ENCODE measurements around the gene MBD1.
A peak's percentile ranks its signal among the peaks of the same experiment; 100 is the strongest.
"Not testable (repeated sequence)": the region's sequence is repeated elsewhere in the genome, so short reads cannot be mapped to it uniquely, and the experiment has no call there.

Gene MBD1

GRCh38 chr18:50273203-50274043 is 7.9 kb downstream of the MBD1 start:
- DNase-seq (ENCODE audit: low read depth): no peak

DNA sequence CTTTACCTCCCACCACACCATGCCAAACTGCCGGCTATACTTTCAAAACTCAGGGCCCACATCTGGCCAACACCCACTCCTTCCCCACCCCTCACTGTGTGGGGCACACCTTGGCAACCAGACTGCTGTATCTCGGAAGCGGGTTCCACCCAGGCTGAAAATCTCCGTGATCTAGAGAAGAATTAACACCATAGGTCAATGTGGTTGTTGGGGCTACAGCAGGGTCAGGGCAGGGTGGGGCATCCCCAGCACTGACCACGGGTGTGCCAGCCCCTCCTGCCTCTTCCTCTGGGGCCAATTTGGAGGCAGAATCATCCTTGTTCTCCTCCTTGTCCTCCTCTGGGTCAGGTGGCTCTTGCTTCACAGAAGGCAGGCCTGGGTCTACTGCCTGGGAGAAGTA is 8.8 kb downstream of the MBD1 start:
- DNase-seq (ENCODE audit: low read depth): no peak

DNA sequence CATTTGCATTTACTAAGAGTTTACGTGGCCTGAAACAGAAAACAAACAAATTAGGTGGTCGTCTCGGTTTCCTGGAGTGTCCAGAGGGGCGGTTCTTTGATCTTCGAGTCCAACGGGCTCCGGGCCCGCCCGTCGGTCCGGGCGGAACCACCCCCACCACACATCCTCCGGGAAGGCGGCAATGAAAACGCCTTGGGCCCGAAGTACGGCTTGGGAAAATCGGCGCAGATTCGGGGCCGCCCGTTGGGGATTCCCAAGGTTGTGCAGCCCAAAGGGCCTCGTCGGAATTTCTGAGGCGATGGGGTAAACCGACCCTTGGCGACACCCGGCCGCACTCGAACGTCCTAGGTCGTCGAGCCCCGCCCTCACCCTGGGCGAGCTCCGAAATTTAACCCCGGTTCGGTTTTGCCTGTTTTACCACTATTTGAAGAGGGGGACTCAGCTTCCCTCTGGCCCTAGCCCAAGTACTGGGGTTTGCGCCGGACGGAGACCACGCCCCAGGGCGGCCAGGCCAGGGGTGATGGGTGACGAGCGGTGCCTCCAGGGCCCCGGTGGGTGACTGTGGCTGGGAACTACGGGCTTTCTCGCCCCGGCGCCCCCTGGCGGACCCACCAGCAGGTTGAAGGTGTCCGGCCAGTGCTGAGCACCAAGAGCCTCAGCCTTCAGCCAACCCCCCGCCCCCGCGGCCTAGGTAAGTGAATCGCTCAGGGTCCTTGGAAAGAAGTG is 13.1 kb downstream of the MBD1 start:
- DNase-seq (ENCODE audit: low read depth): peak; percentile 72

DNA sequence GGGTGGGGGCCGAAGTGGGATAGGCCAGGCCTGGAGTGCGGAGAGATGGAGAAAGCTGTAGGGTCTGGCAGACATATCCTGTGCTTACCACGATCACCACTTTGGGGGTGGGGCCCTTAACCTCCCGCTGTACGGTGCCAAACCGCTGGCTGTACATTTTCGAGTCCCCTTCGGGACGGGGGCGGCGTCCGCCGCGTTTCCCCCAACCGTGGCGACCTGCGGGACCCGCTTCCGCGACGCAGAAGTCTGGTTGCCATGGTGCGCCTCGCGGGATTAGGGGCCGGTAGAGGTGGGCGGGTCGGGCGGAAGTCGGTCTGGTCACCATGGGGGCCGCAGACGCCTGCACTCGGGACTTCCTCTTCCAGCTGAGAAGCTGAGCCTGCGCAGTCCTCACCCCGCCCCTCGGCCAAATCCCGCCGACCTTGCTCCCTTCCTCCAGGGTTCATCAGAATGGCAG is 15.0 kb downstream of the MBD1 start, which contains the start of gene CFAP53:
CFAP53 (minus strand) TSS at position 248 of the 457 bp plus-strand sequence; CDS start at position 157, 91 bp downstream.
- peak; percentile 78 for DNase-seq (ENCODE audit: low read depth)

DNA sequence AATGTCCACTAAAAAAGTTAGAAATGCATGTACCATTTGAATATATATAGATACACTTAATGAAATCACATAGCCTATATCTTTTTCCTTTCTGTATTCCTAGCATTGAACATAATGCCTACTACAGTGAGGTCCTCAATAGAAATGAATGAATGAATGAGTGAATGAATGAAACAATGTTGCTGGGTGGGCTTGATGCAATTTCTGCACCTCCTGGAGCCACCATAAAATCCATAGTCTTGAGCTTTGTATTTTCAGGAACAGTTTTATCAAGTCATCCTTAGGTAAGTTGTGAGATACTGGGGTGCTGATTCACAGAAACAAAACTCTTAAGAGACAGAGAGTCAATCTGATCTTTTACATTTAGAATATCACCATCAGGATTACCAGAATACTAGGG is 18.3 kb downstream of the MBD1 start:
- DNase-seq (ENCODE audit: low read depth): no peak

- no peak for DNase-seq (ENCODE audit: low read depth)
These were observed 30.4 kb downstream of the MBD1 start for GRCh38 chr18:50250935-50251334.

- DNase-seq (ENCODE audit: low read depth): no peak
These were observed 31.7 kb downstream of the MBD1 start for GRCh38 chr18:50249576-50249975.

- no peak for DNase-seq (ENCODE audit: low read depth)
These were observed 33.8 kb downstream of the MBD1 start for GRCh38 chr18:50247561-50247960.

GRCh38 chr18:50241768-50242167 is 39.6 kb downstream of the MBD1 start:
- DNase-seq (ENCODE audit: low read depth): not testable (repeated sequence)

GRCh38 chr18:50240080-50240563 is 41.2 kb downstream of the MBD1 start:
- DNase-seq (ENCODE audit: low read depth): no peak

DNA sequence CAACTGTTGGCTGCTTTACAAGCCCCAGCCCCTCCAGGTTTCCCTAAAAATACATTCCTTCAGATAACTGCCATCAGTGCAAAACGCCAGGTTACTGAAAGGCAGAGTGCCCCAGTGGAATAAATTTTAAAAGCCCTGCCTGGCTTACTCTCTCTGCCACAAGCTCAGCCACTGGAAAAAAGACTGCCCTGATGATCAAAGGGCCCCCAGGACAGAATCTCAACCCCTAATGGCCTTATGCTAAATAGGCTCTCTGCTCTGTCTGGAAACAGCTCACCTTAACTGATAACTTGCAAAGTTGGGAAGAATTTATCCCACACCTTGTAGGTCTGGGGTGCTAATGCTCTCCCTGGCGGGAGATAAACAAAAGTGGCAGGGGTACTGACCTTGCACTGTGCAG is 48.9 kb downstream of the MBD1 start:
- DNase-seq (ENCODE audit: low read depth): no peak

GRCh38 chr18:50231621-50232020 is 49.7 kb downstream of the MBD1 start:
- DNase-seq (ENCODE audit: low read depth): no peak

DNA sequence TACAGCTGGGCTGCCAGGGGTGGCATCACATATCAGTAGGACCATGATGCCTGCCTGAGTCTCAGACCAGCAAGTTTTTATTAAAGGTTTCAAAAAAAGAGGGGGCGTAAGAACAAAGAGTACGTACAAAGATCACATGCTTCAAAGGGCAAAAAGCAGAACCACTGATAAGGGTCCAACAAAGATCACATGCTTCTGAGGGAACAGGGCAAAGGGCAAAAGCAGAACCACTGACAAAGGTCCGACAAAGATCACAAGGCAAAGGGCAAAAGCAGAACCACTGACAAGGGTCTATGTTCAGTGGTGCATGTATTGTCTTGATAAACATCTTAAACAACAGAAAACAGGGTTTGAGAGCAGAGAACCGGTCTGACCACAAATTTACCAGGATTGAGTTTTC is 61.1 kb downstream of the MBD1 start:
- DNase-seq (ENCODE audit: low read depth): not testable (repeated sequence)

All from activated gamma-delta T cell treated with anti-CD3 and anti-CD28 coated beads, Interleukin-2, amount 50 U/mL, for 16 hours (primary cell).